LNCaP clone FGC (cell line): ENCODE data around the gene ABCA7.
A peak's percentile ranks its signal among the peaks of the same experiment; 100 is the strongest.

Experiments used
- DNase-seq: peaks from one replicate; pipeline ENCODE4 v3.0.0-alpha.2; 2011; ENCODE audit warnings: low read depth
- H3K4me3 ChIP-seq: 2 replicates; pipeline ENCODE4 v1.5.1; 2011; ENCODE audit warnings: mild to moderate bottlenecking, low read depth, low read length, control low read depth
- TF ChIP-seq, protein P1 (sequence below): IDR thresholded peaks from 2 replicates; pipeline ENCODE4 v1.5.1; 2012; ENCODE audit warnings: mild to moderate bottlenecking; ENCODE audit not compliant: control insufficient read depth, insufficient read depth; ENCODE audit errors: extremely low read depth

The ABCA7 gene

GRCh38 chr19:1103708-1104310, 63.9 kb downstream of the ABCA7 start, which contains the start of gene GPX4:
Gene GPX4 (plus strand): TSS chr19:1103994. CDS start chr19:1104044, 50 bp downstream.
- peak; percentile 97 for DNase-seq
- TF ChIP-seq, protein P1, sequence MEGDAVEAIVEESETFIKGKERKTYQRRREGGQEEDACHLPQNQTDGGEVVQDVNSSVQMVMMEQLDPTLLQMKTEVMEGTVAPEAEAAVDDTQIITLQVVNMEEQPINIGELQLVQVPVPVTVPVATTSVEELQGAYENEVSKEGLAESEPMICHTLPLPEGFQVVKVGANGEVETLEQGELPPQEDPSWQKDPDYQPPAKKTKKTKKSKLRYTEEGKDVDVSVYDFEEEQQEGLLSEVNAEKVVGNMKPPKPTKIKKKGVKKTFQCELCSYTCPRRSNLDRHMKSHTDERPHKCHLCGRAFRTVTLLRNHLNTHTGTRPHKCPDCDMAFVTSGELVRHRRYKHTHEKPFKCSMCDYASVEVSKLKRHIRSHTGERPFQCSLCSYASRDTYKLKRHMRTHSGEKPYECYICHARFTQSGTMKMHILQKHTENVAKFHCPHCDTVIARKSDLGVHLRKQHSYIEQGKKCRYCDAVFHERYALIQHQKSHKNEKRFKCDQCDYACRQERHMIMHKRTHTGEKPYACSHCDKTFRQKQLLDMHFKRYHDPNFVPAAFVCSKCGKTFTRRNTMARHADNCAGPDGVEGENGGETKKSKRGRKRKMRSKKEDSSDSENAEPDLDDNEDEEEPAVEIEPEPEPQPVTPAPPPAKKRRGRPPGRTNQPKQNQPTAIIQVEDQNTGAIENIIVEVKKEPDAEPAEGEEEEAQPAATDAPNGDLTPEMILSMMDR = no peak
- H3K4me3 ChIP-seq = peak within 1 kb of the TSS; percentile 56

DNA sequence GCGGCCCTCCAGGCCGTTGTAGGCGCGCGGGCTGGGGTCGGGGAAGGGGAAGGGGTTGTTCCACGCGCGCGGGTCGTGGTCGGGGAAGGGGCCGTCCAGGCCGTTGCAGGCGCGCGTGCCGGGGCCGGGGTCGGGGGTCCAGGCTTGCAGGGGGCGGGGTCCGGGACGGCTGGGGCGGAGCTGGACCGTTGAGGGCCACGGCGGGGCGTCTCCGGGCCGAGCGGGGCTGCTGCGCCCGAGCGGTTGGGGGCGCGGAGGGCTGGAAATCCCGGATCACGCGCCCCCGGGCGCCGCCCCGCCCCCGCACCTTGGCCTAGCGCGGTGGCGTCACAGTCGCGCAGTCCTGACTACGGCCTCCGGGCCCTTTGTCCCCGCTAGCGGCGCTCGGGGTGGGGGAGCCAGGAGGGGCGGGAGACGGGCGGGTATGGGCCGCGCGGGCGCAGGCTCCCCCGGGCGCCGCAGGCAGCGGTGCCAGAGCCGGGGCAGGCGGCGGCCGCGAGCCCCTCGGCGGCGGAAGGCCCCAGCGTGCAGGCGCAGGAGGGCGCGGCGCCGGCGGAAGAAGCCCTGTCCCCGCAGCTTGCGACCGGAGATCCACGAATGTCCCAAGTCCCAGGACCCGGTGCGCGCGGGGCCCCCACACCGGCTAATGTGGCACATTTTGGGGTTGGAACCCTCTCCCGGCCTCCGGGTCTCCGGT, 64.6 kb downstream of the ABCA7 start:
- H3K4me3 ChIP-seq = peak overlapping the region; percentile 56
- TF ChIP-seq, protein P1 = no peak
- no peak for DNase-seq

GRCh38 chr19:1105008-1105872, 65.3 kb downstream of the ABCA7 start:
- peak overlapping the region; percentile 56 for H3K4me3 ChIP-seq
- DNase-seq = no peak
- TF ChIP-seq, protein P1 = no peak

DNA sequence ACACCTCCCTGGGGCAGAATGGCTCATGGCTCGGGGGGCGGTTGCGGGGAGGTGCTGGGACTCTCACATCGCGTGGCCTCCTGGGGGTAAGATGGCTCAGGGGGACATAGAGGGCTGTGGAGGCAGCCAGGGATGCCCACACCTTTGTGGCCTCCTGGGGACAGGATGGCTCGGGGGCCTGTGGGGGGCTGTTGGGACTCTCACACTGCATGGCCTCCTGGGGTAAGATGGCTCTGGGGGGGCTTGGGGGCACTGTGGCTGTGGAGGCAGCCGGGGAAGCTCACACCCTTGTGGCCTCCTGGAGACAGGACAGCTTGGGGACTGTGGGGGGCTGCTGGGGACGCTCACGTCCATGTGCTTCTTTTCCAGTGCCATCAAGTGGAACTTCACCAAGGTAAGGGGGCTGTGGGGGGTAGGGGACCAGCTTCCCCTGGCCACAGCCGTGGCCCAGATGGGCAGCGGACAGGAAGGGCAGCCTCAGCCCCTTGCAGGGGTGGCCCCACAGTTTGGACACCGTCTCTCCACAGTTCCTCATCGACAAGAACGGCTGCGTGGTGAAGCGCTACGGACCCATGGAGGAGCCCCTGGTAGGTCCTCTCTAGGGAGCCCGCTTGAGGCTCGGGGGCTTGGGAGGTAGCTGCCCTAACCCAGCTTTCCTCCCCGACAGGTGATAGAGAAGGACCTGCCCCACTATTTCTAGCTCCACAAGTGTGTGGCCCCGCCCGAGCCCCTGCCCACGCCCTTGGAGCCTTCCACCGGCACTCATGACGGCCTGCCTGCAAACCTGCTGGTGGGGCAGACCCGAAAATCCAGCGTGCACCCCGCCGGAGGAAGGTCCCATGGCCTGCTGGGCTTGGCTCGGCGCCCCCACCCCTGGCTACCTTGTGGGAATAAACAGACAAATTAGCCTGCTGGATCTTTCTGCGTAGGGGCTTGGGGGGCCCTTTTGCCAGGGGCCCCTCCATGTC, 66.2 kb downstream of the ABCA7 start:
- no peak overlapping the region; the same call in 1 of the 2 replicates for H3K4me3 ChIP-seq
- TF ChIP-seq, protein P1 = no peak
- no peak for DNase-seq

GRCh38 chr19:1106841-1107660, 67.1 kb downstream of the ABCA7 start:
- DNase-seq = peak; percentile 41
- H3K4me3 ChIP-seq = no peak overlapping the region
- TF ChIP-seq, protein P1 = peak; percentile 34; the same call in 1 of the 2 replicates
